HCT116 (cell line): Measurements from ENCODE around the gene PGBD5. TPM values are rescaled to one million over a fixed set of nuclear protein-coding genes. Genes with fewer than 3 reads are reported as not detected.

ENCODE experiments used
- ATAC-seq: fragments of 200-7000 bp; cut with Tn5 transposase; 2 replicates; pipeline ENCODE4 v1.9.1; 2020; ENCODE audit warnings: mild to moderate bottlenecking, moderate library complexity
- BruUV-seq: library from RNA; stranded (reverse); fragments of 400-500 nt; replicated peaks from 2 replicates; lab custom pipeline; 2021; lab: Mats Ljungman, UMichigan
- CTCF ChIA-PET: fragments of 300-600 bp; sonication (Branson Sonifier 250); formaldehyde crosslinking; loops from one replicate; lab custom pipeline; 2021; ENCODE audit warnings: antibody characterized with exemption; lab: Charles Lee
- POLR2A ChIA-PET: fragments of 300-600, 350-600 bp; sonication (Branson Sonifier 250); formaldehyde crosslinking; loops from one replicate; lab custom pipeline; 2021; ENCODE audit warnings: antibody characterized with exemption; lab: Charles Lee
- RAD21 ChIA-PET, 2 experiments: fragments of 300-600 bp; sonication (Branson Sonifier 250); formaldehyde crosslinking; loops; one replicate each; lab custom pipeline; 2023; ENCODE audit warnings: low total read pairs in 2 of 2; ENCODE audit not compliant: uncharacterized antibody in 2 of 2, unreplicated experiment in 2 of 2, low non-redundant PET in 1 of 2; lab: Charles Lee
- DNase-seq: peaks from one replicate; pipeline ENCODE4 v3.0.0-alpha.2; 2010; ENCODE audit warnings: low read depth, low spot score
- H2AFZ ChIP-seq: fragments of 200-600 bp; shearing (Covaris generic), sonication (generic); 2 replicates; pipeline ENCODE4 v1.6.1; 2017; ENCODE audit warnings: low read depth, mixed run types, mixed read lengths, antibody characterized with exemption, low read length; ENCODE audit not compliant: poor library complexity, severe bottlenecking
- H3K27ac ChIP-seq: 2 replicates; pipeline ENCODE4 v1.5.1; 2012; ENCODE audit warnings: low read depth, low read length
- H3K27me3 ChIP-seq: fragments of 200-600 bp; sonication (generic); 2 replicates; pipeline ENCODE4 v1.6.1; 2016; ENCODE audit warnings: mixed run types, low read length, mixed read lengths; ENCODE audit not compliant: insufficient read depth
- H3K36me3 ChIP-seq, 2 experiments: fragments of 200-500 bp in 1 of 2; fragments of 200-600 bp in 1 of 2; sonication (Bioruptor generic) in 1 of 2; sonication (generic) in 1 of 2; 2 replicates each; pipeline versions ENCODE4 v1.5.1 to v1.6.1; 2014 to 2016; ENCODE audit warnings: low read length in 2 of 2, inconsistent platforms in 1 of 2, mixed read lengths in 1 of 2, mixed run types in 1 of 2; ENCODE audit not compliant: insufficient read depth in 2 of 2, control insufficient read depth in 1 of 2
- H3K4me1 ChIP-seq, 2 experiments: fragments of 200-600 bp in 1 of 2; sonication (generic) in 1 of 2; 2 replicates each; pipeline versions ENCODE4 v1.5.1 to v1.6.1; 2012 to 2017; ENCODE audit warnings: low read length in 2 of 2, inconsistent platforms in 1 of 2, mild to moderate bottlenecking in 1 of 2, mixed read lengths in 1 of 2, mixed run types in 1 of 2, moderate library complexity in 1 of 2; ENCODE audit not compliant: insufficient read depth in 2 of 2, control insufficient read depth in 1 of 2
- H3K4me2 ChIP-seq: fragments of 200-600 bp; sonication (generic); 2 replicates; pipeline ENCODE4 v1.6.1; 2017; ENCODE audit warnings: mixed run types, low read length, mixed read lengths
- H3K4me3 ChIP-seq, 2 experiments: fragments of 200-600 bp in 1 of 2; sonication (generic) in 1 of 2; replicated peaks in 1 of 2; 2 replicates each; pipeline ENCODE4 v1.5.1; 2011 to 2016; ENCODE audit warnings: low read length in 2 of 2, control low read depth in 1 of 2, low read depth in 1 of 2, mild to moderate bottlenecking in 1 of 2, mixed read lengths in 1 of 2, mixed run types in 1 of 2
- H3K79me2 ChIP-seq: fragments of 200-600 bp; sonication (generic); 2 replicates; pipeline ENCODE4 v1.6.1; 2017; ENCODE audit warnings: mild to moderate bottlenecking, mixed run types, low read length, moderate library complexity, mixed read lengths; ENCODE audit not compliant: insufficient read depth
- H3K9ac ChIP-seq: fragments of 200-600 bp; sonication (generic); 2 replicates; pipeline ENCODE4 v1.6.1; 2016; ENCODE audit warnings: low read length, mixed read lengths
- H3K9me2 ChIP-seq: fragments of 200-600 bp; sonication (generic), shearing (Covaris generic); 2 replicates; pipeline ENCODE4 v1.6.1; 2017; ENCODE audit warnings: mixed run types, mild to moderate bottlenecking, moderate library complexity; ENCODE audit not compliant: insufficient read depth
- H3K9me3 ChIP-seq, 2 experiments: fragments of 200-500 bp in 1 of 2; fragments of 200-600 bp in 1 of 2; sonication (Bioruptor generic) in 1 of 2; sonication (generic) in 1 of 2; 2 replicates each; pipeline ENCODE4 v1.6.1; 2014 to 2017; ENCODE audit warnings: low read length in 2 of 2, mixed read lengths in 2 of 2, inconsistent platforms in 1 of 2, low read depth in 1 of 2, mild to moderate bottlenecking in 1 of 2, mixed run types in 1 of 2, moderate library complexity in 1 of 2; ENCODE audit not compliant: control insufficient read depth in 1 of 2, insufficient read depth in 1 of 2
- H4K20me1 ChIP-seq: fragments of 200-600 bp; sonication (generic), shearing (Covaris generic); 2 replicates; pipeline ENCODE4 v1.6.1; 2017; ENCODE audit warnings: mixed run types, mild to moderate bottlenecking, moderate library complexity; ENCODE audit not compliant: insufficient read depth
- ATF3 ChIP-seq: IDR thresholded peaks from 2 replicates; pipeline ENCODE4 v1.6.1; 2012
- CEBPB ChIP-seq: IDR thresholded peaks from 2 replicates; pipeline ENCODE4 v1.6.1; 2012; ENCODE audit warnings: low read depth
- EGR1 ChIP-seq: IDR thresholded peaks from 2 replicates; pipeline ENCODE4 v1.6.1; 2012; ENCODE audit warnings: low read depth
- EZH2phosphoT487 ChIP-seq: fragments of 200-600 bp; IDR thresholded peaks from 2 replicates; pipeline ENCODE4 v1.6.1; 2018; ENCODE audit warnings: antibody characterized with exemption, borderline replicate concordance
- JUND ChIP-seq: IDR thresholded peaks from 2 replicates; pipeline ENCODE4 v1.6.1; 2012
- MAX ChIP-seq: IDR thresholded peaks from 2 replicates; pipeline ENCODE4 v1.6.1; 2012
- POLR2A ChIP-seq: IDR thresholded peaks from 2 replicates; pipeline ENCODE4 v1.7.0; 2011; ENCODE audit warnings: borderline replicate concordance; ENCODE audit not compliant: insufficient read depth, insufficient read length; ENCODE audit errors: extremely low read depth
- POLR2AphosphoS5 ChIP-seq: IDR thresholded peaks from 2 replicates; pipeline ENCODE4 v1.6.1; 2011; ENCODE audit warnings: mild to moderate bottlenecking, low read depth, low read length, moderate library complexity
- SP1 ChIP-seq: IDR thresholded peaks from 2 replicates; pipeline ENCODE4 v1.6.1; 2012; ENCODE audit warnings: low read depth
- ZNF274 ChIP-seq: fragments of 200-500 bp; sonication (Bioruptor generic); IDR thresholded peaks from 2 replicates; pipeline ENCODE4 v1.6.1; 2014; ENCODE audit warnings: mild to moderate bottlenecking, low read depth, low read length, inconsistent platforms
- intact Hi-C: fragments of 100-400 bp; cut with micrococcal nuclease; formaldehyde crosslinking; loops from 2 replicates; pipeline ENCODE4 v1.10.0; 2022
- total RNA-seq: library from RNA; stranded (reverse); gene quantifications from one replicate; pipeline ENCODE4 v1.2.1, GENCODE V29; 2021; ENCODE audit not compliant: unreplicated experiment
- TF ChIP-seq, protein P1 (sequence below), 3 experiments: fragments of 200-600 bp in 1 of 3; sonication (generic) in 1 of 3; IDR thresholded peaks in 2 of 3; conservative IDR thresholded peaks in 1 of 3; 2 replicates each; pipeline ENCODE4 v1.5.1; 2012 to 2017; ENCODE audit warnings: low read depth in 2 of 3, low read length in 2 of 3, antibody characterized with exemption in 1 of 3, borderline replicate concordance in 1 of 3, control low read depth in 1 of 3, mild to moderate bottlenecking in 1 of 3, mixed read lengths in 1 of 3, mixed run types in 1 of 3, moderate library complexity in 1 of 3; ENCODE audit not compliant: insufficient read depth in 1 of 3

The PGBD5 gene
- total RNA-seq, 1 experiment from 2014 or later = 0.27 TPM

DNA sequence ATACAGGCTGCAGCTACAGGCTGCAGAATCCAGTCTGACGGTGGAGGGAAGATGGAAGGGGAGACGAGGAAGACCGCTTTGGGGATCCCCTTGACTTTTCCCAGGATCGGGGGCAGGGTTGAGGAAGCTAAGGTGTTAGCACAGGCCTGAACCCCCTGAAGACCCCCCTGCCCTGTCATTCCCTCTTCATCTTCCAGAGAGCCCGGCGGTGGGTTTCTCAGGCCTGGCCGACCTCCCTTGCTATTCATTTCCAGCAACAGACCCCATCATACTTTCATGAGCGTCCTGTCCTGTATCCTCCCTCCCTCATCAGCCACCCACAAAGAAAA lies 112.0 kb downstream of the PGBD5 start:
- POLR2A ChIA-PET = no interaction called here
- Histone ChIP-seq H3K27me3 (0 out of 2 replicates have a peak, but pooled peaks cover 7% of the 10 kb centered on the region), H3K9me2 (no peaks in the 10 kb centered on the region), H3K4me3 (no peak overlapping the region), H3K4me2 (no peak overlapping the region), H3K4me1 (no peaks in the 10 kb centered on the region; a peak in 1 of 4 replicates), H3K79me2 (no peaks in the 10 kb centered on the region), H3K9me3 (no peaks in the 10 kb centered on the region), H3K36me3 (no peaks in the 10 kb centered on the region), H2AFZ (no peak overlapping the region), H3K9ac (no peak overlapping the region), H4K20me1 (no peaks in the 10 kb centered on the region), H3K27ac (no peak overlapping the region)
- TF ChIP-seq JUND (no peak), ZNF274 (no peak), EGR1 (no peak), EZH2phosphoT487 (no peak), CEBPB (no peak), MAX (no peak), SP1 (no peak), POLR2A (no peak), POLR2AphosphoS5 (no peak), ATF3 (no peak)
- TF ChIP-seq, protein P1, sequence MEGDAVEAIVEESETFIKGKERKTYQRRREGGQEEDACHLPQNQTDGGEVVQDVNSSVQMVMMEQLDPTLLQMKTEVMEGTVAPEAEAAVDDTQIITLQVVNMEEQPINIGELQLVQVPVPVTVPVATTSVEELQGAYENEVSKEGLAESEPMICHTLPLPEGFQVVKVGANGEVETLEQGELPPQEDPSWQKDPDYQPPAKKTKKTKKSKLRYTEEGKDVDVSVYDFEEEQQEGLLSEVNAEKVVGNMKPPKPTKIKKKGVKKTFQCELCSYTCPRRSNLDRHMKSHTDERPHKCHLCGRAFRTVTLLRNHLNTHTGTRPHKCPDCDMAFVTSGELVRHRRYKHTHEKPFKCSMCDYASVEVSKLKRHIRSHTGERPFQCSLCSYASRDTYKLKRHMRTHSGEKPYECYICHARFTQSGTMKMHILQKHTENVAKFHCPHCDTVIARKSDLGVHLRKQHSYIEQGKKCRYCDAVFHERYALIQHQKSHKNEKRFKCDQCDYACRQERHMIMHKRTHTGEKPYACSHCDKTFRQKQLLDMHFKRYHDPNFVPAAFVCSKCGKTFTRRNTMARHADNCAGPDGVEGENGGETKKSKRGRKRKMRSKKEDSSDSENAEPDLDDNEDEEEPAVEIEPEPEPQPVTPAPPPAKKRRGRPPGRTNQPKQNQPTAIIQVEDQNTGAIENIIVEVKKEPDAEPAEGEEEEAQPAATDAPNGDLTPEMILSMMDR (IDR thresholded peaks at IDR 0.05 in 2 of 3, conservative IDR thresholded peaks at IDR 0.05 in 1 of 3; ENCODE audit: borderline replicate concordance in 1 of 3, insufficient read depth in 1 of 3, low read depth in 2 of 3, low read length in 2 of 3) = no peak
- RAD21 ChIA-PET = interaction anchor here in 1 of 2 experiments (0.6 kb wide), 1 partner anchor 652 kb away, joined by 3 read pairs; no protein-coding TSS in a partner anchor
- ATAC-seq (no peak), DNase-seq (no peak)
- CTCF ChIA-PET = no interaction called here
- intact Hi-C loops = loop anchor here (5.0 kb wide), 2 partner anchors 467 to 757 kb away; partner anchors contain the start of gene ABCB10
- no TSS peak for BruUV-seq
